Measurements from ENCODE around the gene ACSS1.

GRCh38 chr20:24957326-24958016 lies 100.5 kb downstream of the ACSS1 start:
- TF ChIP-seq CTCF (IDR thresholded peaks at IDR 0.05; ENCODE audit: insufficient read depth, low read depth, low read length): no peak
- no peak for TF ChIP-seq EZH2 (IDR thresholded peaks at IDR 0.05; ENCODE audit: insufficient read depth, low read length)

Data from astrocyte (in vitro differentiated cells and primary cell).